HEK293 (cell line): ENCODE results near the gene RAD17.

Experiments used
- HIC1 ChIP-seq: fragments of 450-650 bp; formaldehyde crosslinking; IDR thresholded peaks from 2 replicates; pipeline ENCODE4 v1.5.1; 2016; ENCODE audit warnings: missing biosample characterization, missing genetic modification characterization
- IKZF3 ChIP-seq: fragments of 450-650 bp; IDR thresholded peaks from 2 replicates; pipeline ENCODE4 v1.5.0; 2018; ENCODE audit warnings: missing biosample characterization, mild to moderate bottlenecking, missing genetic modification characterization, moderate library complexity
- KLF16 ChIP-seq: fragments of 450-650 bp; formaldehyde crosslinking; IDR thresholded peaks from 2 replicates; pipeline ENCODE4 v1.5.1; 2017; ENCODE audit warnings: missing biosample characterization, missing genetic modification characterization
- KLF9 ChIP-seq: fragments of 450-650 bp; formaldehyde crosslinking; IDR thresholded peaks from 2 replicates; pipeline ENCODE4 v1.5.1; 2016; ENCODE audit warnings: missing biosample characterization, missing genetic modification characterization, low read depth
- MEIS1 ChIP-seq: sonication (generic); formaldehyde crosslinking; IDR thresholded peaks from 2 replicates; pipeline ENCODE4 v1.8.1; 2022; ENCODE audit warnings: missing genetic modification reagents, mild to moderate bottlenecking, borderline replicate concordance
- PRDM1 ChIP-seq: fragments of 450-650 bp; formaldehyde crosslinking; IDR thresholded peaks from 2 replicates; pipeline ENCODE4; 2016; ENCODE audit warnings: missing biosample characterization, missing genetic modification characterization
- PRDM6 ChIP-seq: fragments of 450-650 bp; formaldehyde crosslinking; IDR thresholded peaks from 2 replicates; pipeline ENCODE4 v1.5.1; 2017; ENCODE audit warnings: missing biosample characterization, missing genetic modification characterization
- SP2 ChIP-seq: fragments of 450-650 bp; formaldehyde crosslinking; IDR thresholded peaks from 2 replicates; pipeline ENCODE4 v1.5.1; 2016; ENCODE audit warnings: missing biosample characterization, missing genetic modification characterization
- ZBTB11 ChIP-seq: fragments of 450-650 bp; formaldehyde crosslinking; conservative IDR thresholded peaks from 2 replicates; pipeline ENCODE4 v1.5.1; 2016; ENCODE audit warnings: low read depth, missing biosample characterization, missing genetic modification characterization
- ZBTB48 ChIP-seq: fragments of 450-650 bp; formaldehyde crosslinking; IDR thresholded peaks from 2 replicates; pipeline ENCODE4 v1.5.1; 2016; ENCODE audit warnings: missing biosample characterization, missing genetic modification characterization
- ZBTB8A ChIP-seq: fragments of 450-650 bp; formaldehyde crosslinking; IDR thresholded peaks from 2 replicates; pipeline ENCODE4 v1.5.1; 2016; ENCODE audit warnings: missing biosample characterization, missing genetic modification characterization
- ZNF112 ChIP-seq: fragments of 450-650 bp; formaldehyde crosslinking; IDR thresholded peaks from 2 replicates; pipeline ENCODE4 v1.5.0; 2017; ENCODE audit warnings: missing biosample characterization, missing genetic modification characterization
- ZNF114 ChIP-seq: fragments of 450-650 bp; formaldehyde crosslinking; IDR thresholded peaks from 2 replicates; pipeline ENCODE4 v1.5.0; 2017; ENCODE audit warnings: missing biosample characterization, missing genetic modification characterization
- ZNF132 ChIP-seq: fragments of 450-650 bp; formaldehyde crosslinking; IDR thresholded peaks from 2 replicates; pipeline ENCODE4 v1.5.1; 2017; ENCODE audit warnings: missing biosample characterization, missing genetic modification characterization, borderline replicate concordance
- ZNF148 ChIP-seq: fragments of 450-650 bp; formaldehyde crosslinking; IDR thresholded peaks from 2 replicates; pipeline ENCODE4 v1.5.0; 2017; ENCODE audit warnings: missing biosample characterization, missing genetic modification characterization, borderline replicate concordance
- ZNF211 ChIP-seq: fragments of 450-650 bp; formaldehyde crosslinking; IDR thresholded peaks from 2 replicates; pipeline ENCODE4 v1.5.1; 2016; ENCODE audit warnings: low read depth, missing biosample characterization, missing genetic modification characterization
- ZNF280C ChIP-seq: fragments of 450-650 bp; formaldehyde crosslinking; IDR thresholded peaks from 2 replicates; pipeline ENCODE4 v1.5.1; 2016; ENCODE audit warnings: missing biosample characterization, missing genetic modification characterization
- ZNF37A ChIP-seq: fragments of 450-650 bp; IDR thresholded peaks from 2 replicates; pipeline ENCODE4 v1.5.1; 2018; ENCODE audit warnings: missing biosample characterization, missing genetic modification characterization
- ZNF416 ChIP-seq: fragments of 450-650 bp; formaldehyde crosslinking; IDR thresholded peaks from 2 replicates; pipeline ENCODE4 v1.5.1; 2016; ENCODE audit warnings: missing biosample characterization, missing genetic modification characterization
- ZNF621 ChIP-seq: fragments of 450-650 bp; formaldehyde crosslinking; IDR thresholded peaks from 2 replicates; pipeline ENCODE4 v1.5.1; 2017; ENCODE audit warnings: missing biosample characterization, missing genetic modification characterization
- ZNF629 ChIP-seq: fragments of 450-650 bp; formaldehyde crosslinking; IDR thresholded peaks from 2 replicates; pipeline ENCODE4 v1.5.1; 2017; ENCODE audit warnings: missing biosample characterization, missing genetic modification characterization
- ZNF645 ChIP-seq: fragments of 450-650 bp; formaldehyde crosslinking; IDR thresholded peaks from 2 replicates; pipeline ENCODE4; 2016; ENCODE audit warnings: missing biosample characterization, missing genetic modification characterization
- ZNF692 ChIP-seq: fragments of 450-650 bp; formaldehyde crosslinking; IDR thresholded peaks from 2 replicates; pipeline ENCODE4 v1.5.1; 2016; ENCODE audit warnings: missing biosample characterization, missing genetic modification characterization
- ZNF701 ChIP-seq: fragments of 450-650 bp; formaldehyde crosslinking; IDR thresholded peaks from 2 replicates; pipeline ENCODE4 v1.5.1; 2016; ENCODE audit warnings: missing biosample characterization, missing genetic modification characterization
- ZSCAN30 ChIP-seq: fragments of 450-650 bp; IDR thresholded peaks from 2 replicates; pipeline ENCODE4 v1.5.1; 2018; ENCODE audit warnings: missing biosample characterization, mild to moderate bottlenecking, missing genetic modification characterization, moderate library complexity

The RAD17 gene

GRCh38 chr5:69414885-69415583, 45.4 kb downstream of the RAD17 start, which contains the start of gene MARVELD2 (continued):
- no peak for TF ChIP-seq ZNF148
- TF ChIP-seq ZNF701 (tag by site-specific recombination) = no peak
- no peak for TF ChIP-seq ZNF37A (tag by site-specific recombination)
- peak; percentile 91 for TF ChIP-seq ZBTB8A
- TF ChIP-seq MEIS1 (CRISPR knock-in tag) = no peak
- no peak for TF ChIP-seq ZNF211 (tag by site-specific recombination)
- peak; percentile 71 for TF ChIP-seq SP2 (tag by site-specific recombination)
- no peak; the same call in 1 of the 2 replicates for TF ChIP-seq ZBTB48
- peak; percentile 91 for TF ChIP-seq ZNF692 (tag by site-specific recombination)
- TF ChIP-seq ZBTB11 (tag by site-specific recombination) = peak; percentile 34; the same call in 1 of the 2 replicates
- TF ChIP-seq HIC1 (tag by site-specific recombination) = peak; percentile 63; the same call in 1 of the 2 replicates
- TF ChIP-seq KLF9 (tag by site-specific recombination) = peak; percentile 80
- peak; percentile 72 for TF ChIP-seq IKZF3 (tag by site-specific recombination)
- no peak for TF ChIP-seq ZNF645
- TF ChIP-seq ZNF416 (tag by site-specific recombination) = no peak
- TF ChIP-seq ZNF629 = no peak
- no peak for TF ChIP-seq ZNF112 (tag by site-specific recombination)
- TF ChIP-seq ZNF114 (tag by site-specific recombination) = no peak
- no peak; the same call in 1 of the 2 replicates for TF ChIP-seq KLF16
- TF ChIP-seq ZNF621 (tag by site-specific recombination) = no peak
- no peak for TF ChIP-seq PRDM6
- TF ChIP-seq PRDM1 (tag by site-specific recombination) = no peak
- peak; percentile 84; the same call in 1 of the 2 replicates for TF ChIP-seq ZSCAN30 (tag by site-specific recombination)
- TF ChIP-seq ZNF280C (tag by site-specific recombination) = no peak
- TF ChIP-seq ZNF132 (tag by site-specific recombination) = no peak
